ENCODE results near the gene PLIN5.

PLIN5 gene

DNA sequence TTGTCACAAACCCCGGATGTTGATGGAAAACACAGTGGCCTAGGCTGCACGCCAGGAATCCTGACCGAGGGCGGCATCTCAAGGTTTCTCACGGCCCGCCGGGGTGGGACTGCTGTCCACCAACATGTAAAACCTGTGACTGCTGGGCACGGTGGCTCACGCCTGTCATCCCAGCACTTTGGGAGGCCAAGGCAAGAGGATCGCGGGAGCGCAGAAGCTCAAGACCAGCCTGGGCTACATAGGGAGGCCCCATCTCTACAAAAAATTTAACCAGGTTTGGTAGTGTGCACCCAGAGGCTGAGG, 27.9 kb downstream of the PLIN5 start:
- DNase-seq (no peak), ATAC-seq (ENCODE audit: insufficient read depth, low read depth) (no peak)
- no peak overlapping the region for H3K27ac ChIP-seq (ENCODE audit: low read length)
- no peaks in the 10 kb centered on the region for H4K20me1 ChIP-seq (ENCODE audit: insufficient read depth, low read length)
- H3K79me2 ChIP-seq (ENCODE audit: insufficient read depth, low read length) = no peaks in the 10 kb centered on the region
- H3K9me3 ChIP-seq (ENCODE audit: insufficient read depth, low read length, severe bottlenecking) = no peaks in the 10 kb centered on the region
- H3K4me1 ChIP-seq (ENCODE audit: insufficient read depth, low read length) = no peaks in the 10 kb centered on the region
- H3K27me3 ChIP-seq (ENCODE audit: insufficient read depth, low read length, poor library complexity) = no peaks in the 10 kb centered on the region
- TF ChIP-seq, protein P1, sequence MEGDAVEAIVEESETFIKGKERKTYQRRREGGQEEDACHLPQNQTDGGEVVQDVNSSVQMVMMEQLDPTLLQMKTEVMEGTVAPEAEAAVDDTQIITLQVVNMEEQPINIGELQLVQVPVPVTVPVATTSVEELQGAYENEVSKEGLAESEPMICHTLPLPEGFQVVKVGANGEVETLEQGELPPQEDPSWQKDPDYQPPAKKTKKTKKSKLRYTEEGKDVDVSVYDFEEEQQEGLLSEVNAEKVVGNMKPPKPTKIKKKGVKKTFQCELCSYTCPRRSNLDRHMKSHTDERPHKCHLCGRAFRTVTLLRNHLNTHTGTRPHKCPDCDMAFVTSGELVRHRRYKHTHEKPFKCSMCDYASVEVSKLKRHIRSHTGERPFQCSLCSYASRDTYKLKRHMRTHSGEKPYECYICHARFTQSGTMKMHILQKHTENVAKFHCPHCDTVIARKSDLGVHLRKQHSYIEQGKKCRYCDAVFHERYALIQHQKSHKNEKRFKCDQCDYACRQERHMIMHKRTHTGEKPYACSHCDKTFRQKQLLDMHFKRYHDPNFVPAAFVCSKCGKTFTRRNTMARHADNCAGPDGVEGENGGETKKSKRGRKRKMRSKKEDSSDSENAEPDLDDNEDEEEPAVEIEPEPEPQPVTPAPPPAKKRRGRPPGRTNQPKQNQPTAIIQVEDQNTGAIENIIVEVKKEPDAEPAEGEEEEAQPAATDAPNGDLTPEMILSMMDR (IDR thresholded peaks at IDR 0.05; ENCODE audit: borderline replicate concordance, extremely low read depth, low read length, poor library complexity, severe bottlenecking) = no peak
- no peak overlapping the region for H3K9ac ChIP-seq (ENCODE audit: low read depth, low read length)
- H3K4me3 ChIP-seq (ENCODE audit: low read depth in 1 of 2, low read length in 2 of 2) = no peak overlapping the region
- no peak overlapping the region for H3K4me2 ChIP-seq (ENCODE audit: insufficient read depth, low read length)
- peaks cover 40% of the 10 kb centered on the region for H3K36me3 ChIP-seq (ENCODE audit: insufficient read depth, low read length)
- H2AFZ ChIP-seq (ENCODE audit: low read depth, low read length) = no peak overlapping the region

DNA sequence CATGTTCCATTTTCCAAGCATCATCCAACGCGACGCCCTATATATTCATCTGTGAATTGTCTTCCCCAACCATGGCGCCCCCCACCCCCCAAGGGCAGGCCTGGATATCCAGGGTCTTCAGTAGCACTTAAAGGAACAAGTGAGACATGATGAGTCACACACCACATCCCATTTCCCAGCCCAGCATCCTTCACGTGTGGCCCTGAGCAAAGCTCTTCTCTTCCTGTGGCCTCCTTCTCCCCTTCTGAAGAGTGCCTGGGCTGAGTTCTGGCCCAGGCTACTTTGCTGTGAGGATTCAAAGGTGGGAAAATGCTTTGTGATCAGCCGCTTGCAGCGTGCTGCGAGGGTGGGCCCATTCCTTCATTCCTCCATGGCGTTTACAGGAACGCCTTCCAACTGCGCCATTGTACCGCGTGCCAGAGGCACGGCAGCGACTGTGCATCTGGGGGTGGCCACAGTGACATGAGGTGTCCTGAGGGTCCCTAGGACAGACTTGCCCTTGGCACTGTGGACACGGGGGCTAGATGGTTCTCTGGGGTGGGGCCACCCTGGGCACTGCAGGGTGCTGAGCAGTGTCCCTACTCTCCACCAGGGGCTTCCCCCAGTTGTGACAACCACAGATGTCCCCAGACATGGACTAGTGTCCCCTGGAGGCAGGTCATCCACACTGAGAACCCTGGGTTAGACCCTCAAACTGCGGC, 28.4 kb downstream of the PLIN5 start:
- no peak for TF ChIP-seq EZH2 (IDR thresholded peaks at IDR 0.05; ENCODE audit: borderline replicate concordance, low read depth, low read length, severe bottlenecking)
- TF ChIP-seq, protein P1 (IDR thresholded peaks at IDR 0.05; ENCODE audit: borderline replicate concordance, extremely low read depth, low read length, poor library complexity, severe bottlenecking) = no peak
- 0 out of 2 replicates have a peak, but pooled peaks cover 2% of the 10 kb centered on the region for H4K20me1 ChIP-seq (ENCODE audit: insufficient read depth, low read length)
- H3K9me3 ChIP-seq (ENCODE audit: insufficient read depth, low read length, severe bottlenecking) = no peaks in the 10 kb centered on the region
- no peak overlapping the region for H3K27ac ChIP-seq (ENCODE audit: low read length)
- DNase-seq = no peak
- no peaks in the 10 kb centered on the region for H3K27me3 ChIP-seq (ENCODE audit: insufficient read depth, low read length, poor library complexity)
- H3K4me3 ChIP-seq (ENCODE audit: low read depth in 1 of 2, low read length in 2 of 2) = no peak overlapping the region
- no peak overlapping the region for H2AFZ ChIP-seq (ENCODE audit: low read depth, low read length)
- H3K9ac ChIP-seq (ENCODE audit: low read depth, low read length) = no peak overlapping the region
- ATAC-seq (ENCODE audit: insufficient read depth, low read depth) = 0 out of 3 replicates have a peak, but pooled peaks have one; percentile 16
- no peak overlapping the region for H3K4me2 ChIP-seq (ENCODE audit: insufficient read depth, low read length)
- no peaks in the 10 kb centered on the region for H3K79me2 ChIP-seq (ENCODE audit: insufficient read depth, low read length)
- peaks cover 44% of the 10 kb centered on the region for H3K36me3 ChIP-seq (ENCODE audit: insufficient read depth, low read length)
- H3K4me1 ChIP-seq (ENCODE audit: insufficient read depth, low read length) = no peaks in the 10 kb centered on the region

DNA sequence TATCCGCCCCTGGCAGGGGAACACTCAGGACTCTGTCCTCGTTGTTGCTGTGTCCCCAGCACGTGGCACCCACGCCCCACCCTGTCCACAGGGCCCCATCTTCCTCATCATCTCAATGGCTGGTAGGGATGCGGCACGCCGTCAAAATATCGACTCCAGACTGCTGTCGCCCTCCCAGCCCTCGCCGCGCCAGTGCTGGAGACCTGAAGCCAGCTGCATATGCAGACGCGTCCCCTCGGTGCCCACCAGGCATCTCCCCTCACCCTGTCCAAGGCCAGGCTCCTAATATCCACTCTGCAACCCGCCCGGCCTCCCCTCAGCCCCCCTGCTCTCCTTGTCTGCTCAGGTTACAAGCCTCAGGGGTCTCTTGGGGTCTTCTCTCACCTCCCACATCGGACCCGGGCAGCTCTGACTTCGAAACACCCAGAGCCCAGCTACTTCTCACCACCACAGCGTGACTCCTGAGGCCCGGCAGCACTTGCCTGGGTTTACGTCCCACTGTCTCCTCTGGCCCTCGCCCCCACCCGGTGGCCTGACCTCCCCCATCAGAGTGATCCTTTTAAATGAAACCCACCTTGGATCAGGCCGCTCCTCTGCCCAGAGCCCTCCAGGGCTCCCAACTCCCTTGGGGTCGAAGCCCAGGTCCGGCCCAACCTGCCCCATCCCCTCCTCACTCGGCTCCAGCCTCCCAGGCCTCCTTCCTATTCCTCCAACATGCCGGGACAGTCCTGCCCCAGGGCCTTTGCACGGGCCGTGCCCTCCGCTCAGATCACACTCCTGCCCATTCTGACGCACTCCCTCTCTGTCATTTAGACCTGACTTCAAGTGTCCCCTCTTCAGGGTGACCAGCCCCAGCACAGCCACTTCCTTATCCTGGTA, 29.2 kb downstream of the PLIN5 start:
- Histone ChIP-seq H3K36me3 (ENCODE audit: insufficient read depth, low read length) (peaks cover 52% of the 10 kb centered on the region), H3K4me1 (ENCODE audit: insufficient read depth, low read length) (no peaks in the 10 kb centered on the region)

More for the DNA sequence above, 29.2 kb downstream of the PLIN5 start:
- no peak overlapping the region for H3K4me3 ChIP-seq (ENCODE audit: low read depth in 1 of 2, low read length in 2 of 2)
- H3K27ac ChIP-seq (ENCODE audit: low read length) = no peak overlapping the region
- TF ChIP-seq, protein P1 (IDR thresholded peaks at IDR 0.05; ENCODE audit: borderline replicate concordance, extremely low read depth, low read length, poor library complexity, severe bottlenecking) = no peak
- TF ChIP-seq EZH2 (IDR thresholded peaks at IDR 0.05; ENCODE audit: borderline replicate concordance, low read depth, low read length, severe bottlenecking) = no peak
- H3K4me2 ChIP-seq (ENCODE audit: insufficient read depth, low read length) = no peak overlapping the region
- H3K79me2 ChIP-seq (ENCODE audit: insufficient read depth, low read length) = no peaks in the 10 kb centered on the region
- no peak overlapping the region for H3K9ac ChIP-seq (ENCODE audit: low read depth, low read length)
- H3K27me3 ChIP-seq (ENCODE audit: insufficient read depth, low read length, poor library complexity) = no peaks in the 10 kb centered on the region
- no peak overlapping the region for H2AFZ ChIP-seq (ENCODE audit: low read depth, low read length)
- 0 out of 2 replicates have a peak, but pooled peaks cover 4% of the 10 kb centered on the region for H4K20me1 ChIP-seq (ENCODE audit: insufficient read depth, low read length)
- ATAC-seq (ENCODE audit: insufficient read depth, low read depth) = no peak
- no peaks in the 10 kb centered on the region for H3K9me3 ChIP-seq (ENCODE audit: insufficient read depth, low read length, severe bottlenecking)
- DNase-seq = no peak
